GM12878 (cell line): ENCODE measurements around the gene SKP2. TPM values are rescaled to one million over a fixed set of nuclear protein-coding genes. Genes with fewer than 3 reads are reported as not detected.

Source experiments
- ATAC-seq: fragments of 200-7000 bp; cut with Tn5 transposase; 3 replicates; pipeline ENCODE4 v1.9.1; 2020; ENCODE audit warnings: mild to moderate bottlenecking, moderate library complexity
- BruUV-seq: library from RNA; stranded (reverse); fragments of 400-500 nt; replicated peaks from 2 replicates; lab custom pipeline; 2021; lab: Mats Ljungman, UMichigan
- CTCF ChIA-PET: fragments of 300-600 bp; sonication (Branson Sonifier 250); formaldehyde crosslinking; extraction: SDS; loops from one replicate; lab custom pipeline; 2021; ENCODE audit warnings: inconsistent platforms; lab: Yijun Ruan, JAX
- POLR2A ChIA-PET: fragments of 350-600 bp; formaldehyde crosslinking; extraction: SDS; loops from one replicate; lab custom pipeline; 2021; ENCODE audit warnings: inconsistent platforms; lab: Charles Lee
- RAD21 ChIA-PET: fragments of 300-600 bp; sonication (Branson Sonifier 250); formaldehyde crosslinking; loops from one replicate; lab custom pipeline; 2023; ENCODE audit warnings: antibody characterized with exemption; ENCODE audit not compliant: unreplicated experiment; lab: Charles Lee
- SMC1A ChIA-PET: fragments of 300-600 bp; sonication (Branson Sonifier 250); formaldehyde crosslinking; loops from one replicate; lab custom pipeline; 2023; ENCODE audit not compliant: unreplicated experiment, uncharacterized antibody; lab: Charles Lee
- DNase-seq: peaks from one replicate; pipeline ENCODE4 v3.0.0-alpha.2; 2011; ENCODE audit warnings: low read depth, low spot score
- FAIRE-seq: peaks from 3 replicates; lab custom pipeline; 2011; peaks lifted over from hg19 to GRCh38; lab: Jason Lieb, UNC
- H2AFZ ChIP-seq: 2 replicates; pipeline ENCODE4 v1.6.0; 2011; ENCODE audit warnings: low read depth, low read length, control low read depth; ENCODE audit not compliant: control insufficient read depth
- H3K27ac ChIP-seq: 2 replicates; pipeline ENCODE4 v1.5.1; 2011; ENCODE audit warnings: control low read depth; ENCODE audit not compliant: control insufficient read depth, insufficient read depth
- H3K27me3 ChIP-seq, 2 experiments: replicated peaks in 1 of 2; 2 replicates each; pipeline versions ENCODE4 v1.6.0 to v1.6.1; 2011; ENCODE audit warnings: low read length in 1 of 2; ENCODE audit not compliant: control insufficient read depth in 2 of 2, insufficient read depth in 2 of 2
- H3K36me3 ChIP-seq, 2 experiments: 2 replicates each; pipeline ENCODE4 v1.5.1; 2011; ENCODE audit warnings: low read length in 1 of 2; ENCODE audit not compliant: control insufficient read depth in 2 of 2, insufficient read depth in 2 of 2
- H3K4me1 ChIP-seq: 2 replicates; pipeline ENCODE4 v1.6.1; 2011; ENCODE audit warnings: mild to moderate bottlenecking, low read length, moderate library complexity, mixed read lengths; ENCODE audit not compliant: control insufficient read depth, insufficient read depth
- H3K4me2 ChIP-seq: 2 replicates; pipeline ENCODE4 v1.6.0; 2011; ENCODE audit warnings: control low read depth; ENCODE audit not compliant: control insufficient read depth, insufficient read depth
- H3K4me3 ChIP-seq: fragments of 200-600 bp; sonication (generic); 2 replicates; pipeline ENCODE4 v1.5.1; 2016
- H3K79me2 ChIP-seq: 2 replicates; pipeline ENCODE4 v1.6.0; 2011; ENCODE audit warnings: low read length; ENCODE audit not compliant: control insufficient read depth, insufficient read depth
- H3K9ac ChIP-seq: 2 replicates; pipeline ENCODE4 v1.8.0; 2011; ENCODE audit warnings: low read length, control low read depth, mixed read lengths; ENCODE audit not compliant: control insufficient read depth, insufficient read depth
- H3K9me3 ChIP-seq: replicated peaks from 3 replicates; pipeline ENCODE4 v1.5.1; 2011; ENCODE audit warnings: mild to moderate bottlenecking, low read length; ENCODE audit not compliant: control insufficient read depth, insufficient read depth
- H4K20me1 ChIP-seq: 2 replicates; pipeline ENCODE4 v1.6.0; 2011; ENCODE audit not compliant: control insufficient read depth, insufficient read depth
- BHLHE40 ChIP-seq, 2 experiments: fragments of 450-650 bp in 1 of 2; IDR thresholded peaks; 2 replicates each; pipeline ENCODE4 v1.6.1; 2011 to 2017; ENCODE audit warnings: low read depth in 2 of 2, borderline replicate concordance in 1 of 2, improper control_type of control experiment in 1 of 2, low read length in 1 of 2, mild to moderate bottlenecking in 1 of 2
- MXI1 ChIP-seq: fragments of 150-350 bp; IDR thresholded peaks from 2 replicates; pipeline ENCODE4 v1.6.1; 2011; ENCODE audit warnings: low read depth, mild to moderate bottlenecking, inconsistent platforms, low read length, improper control_type of control experiment
- NR2C1 ChIP-seq: fragments of 450-650 bp; IDR thresholded peaks from 2 replicates; pipeline ENCODE4 v1.6.1; 2017; ENCODE audit warnings: antibody characterized with exemption, mild to moderate bottlenecking, moderate library complexity
- RAD21 ChIP-seq: IDR thresholded peaks from 2 replicates; pipeline ENCODE4 v1.6.1; 2011; ENCODE audit warnings: mild to moderate bottlenecking, low read depth, low read length, moderate library complexity; ENCODE audit not compliant: insufficient read depth
- RELA ChIP-seq: fragments of 450-650 bp; IDR thresholded peaks from 2 replicates; pipeline ENCODE4 v1.8.0; 2014; ENCODE audit warnings: borderline replicate concordance; ENCODE audit not compliant: partially characterized antibody
- SMARCA5 ChIP-seq: fragments of 450-650 bp; IDR thresholded peaks from 2 replicates; pipeline ENCODE4 v1.6.1; 2017; ENCODE audit warnings: mild to moderate bottlenecking
- YY1 ChIP-seq: IDR thresholded peaks from 2 replicates; pipeline ENCODE4 v1.6.1; 2011; ENCODE audit warnings: low read depth, mild to moderate bottlenecking, low read length
- ZBTB40 ChIP-seq: fragments of 450-650 bp; IDR thresholded peaks from 2 replicates; pipeline ENCODE4 v1.6.1; 2016; ENCODE audit warnings: mild to moderate bottlenecking, moderate library complexity, borderline replicate concordance
- WGBS: methylation state at CpG from one replicate; pipeline ENCODE4 v1.1.6; 2016; ENCODE audit warnings: low lambda C conversion rate; ENCODE audit not compliant: insufficient replicate concordance, insufficient coverage; ENCODE audit errors: missing lambda C conversion rate; 5-methylcytosine and 5-hydroxymethylcytosine counted together
- in situ Hi-C: fragments of 300-500 bp; cut with MboI; formaldehyde crosslinking; loops from 9 replicates; pipeline ENCODE4 v1.14.3; 2018; ENCODE audit warnings: mixed read lengths
- intact Hi-C: fragments of 100-400 bp; cut with micrococcal nuclease; formaldehyde crosslinking; loops from one replicate; pipeline ENCODE4 v1.14.2; 2022; ENCODE audit not compliant: unreplicated experiment
- polyA plus RNA-seq, 11 experiments: library from polyadenylated mRNA; depleted of rRNA in 4 of 11; unstranded in 6 of 11; stranded (reverse) in 5 of 11; fragments of >200 nt; fragmentation: Nextera tagmentation in 4 of 11; fragmentation: Illumina TruSeq in 1 of 11; extraction: Ambion mirVana in 4 of 11; extraction: Trizol in 1 of 11; gene quantifications; 1 replicate in 1 of 11; 2 replicates in 10 of 11; pipeline versions ENCODE4 v1.2.1 to v1.2.3, GENCODE V29; 2011 to 2016; ENCODE audit warnings: inconsistent platforms in 2 of 11, missing spikeins in 2 of 11, low read depth in 1 of 11
- total RNA-seq, 4 experiments: library from RNA; depleted of rRNA in 3 of 4; stranded (reverse); fragments of >200 nt in 3 of 4; fragmentation: Illumina TruSeq in 1 of 4; extraction: Trizol in 1 of 4; gene quantifications; 2 replicates each; pipeline versions ENCODE4 v1.2.1 to v1.2.3, GENCODE V29; 2013 to 2021

The SKP2 gene
- total and polyA plus RNA-seq, 10 of the 15 experiments (the other 5 are each of a cell fraction or from before 2014, with no cell fraction given), result 13.9 to 50.8 (median 36.9) TPM

- intact Hi-C loops (no loop called here), in situ Hi-C loops (loop anchor here (10.0 kb wide), 1 partner anchor 63 kb away; no protein-coding TSS in a partner anchor)
- Histone ChIP-seq H3K4me2 (no peak overlapping the region), H3K27me3 (no peaks in the 10 kb centered on the region), H3K79me2 (peaks cover 3% of the 10 kb centered on the region), H2AFZ (no peak overlapping the region), H4K20me1 (no peaks in the 10 kb centered on the region), H3K9me3 (no peaks in the 10 kb centered on the region; the same call in 2 of the 3 replicates), H3K4me3 (no peak overlapping the region), H3K4me1 (0 out of 2 replicates have a peak, but pooled peaks cover 4% of the 10 kb centered on the region), H3K9ac (no peak overlapping the region), H3K36me3 (peaks cover 2 to 17% of the 10 kb centered on the region in 2 experiments), H3K27ac (no peak overlapping the region)
- RAD21 ChIA-PET, result no interaction called here
- TF ChIP-seq NR2C1, result no peak
- TF ChIP-seq BHLHE40 (IDR thresholded peaks at IDR 0.05; ENCODE audit: borderline replicate concordance in 1 of 2, low read depth in 2 of 2, low read length in 1 of 2), result no peak
- TF ChIP-seq YY1, result no peak
- no peak for FAIRE-seq
- SMC1A ChIA-PET, result no interaction called here
- POLR2A ChIA-PET, result interaction anchor here (0.6 to 1.2 kb wide), 3 partner anchors 9 to 11 kb away, joined by 3 to 4 read pairs (median 3); no protein-coding TSS in a partner anchor
- 97% methylated on average over 4 of the region's 4 CpGs for WGBS
- DNase-seq, result no peak
- CTCF ChIA-PET, result interaction anchor here (1.3 to 1.6 kb wide), 2 partner anchors 11 to 17 kb away, joined by 3 to 4 read pairs; no protein-coding TSS in a partner anchor
- no TSS peak for BruUV-seq
- no peak for ATAC-seq
Observed at GRCh38 chr5:36161361-36161760, 9.4 kb downstream of the SKP2 start.

DNA sequence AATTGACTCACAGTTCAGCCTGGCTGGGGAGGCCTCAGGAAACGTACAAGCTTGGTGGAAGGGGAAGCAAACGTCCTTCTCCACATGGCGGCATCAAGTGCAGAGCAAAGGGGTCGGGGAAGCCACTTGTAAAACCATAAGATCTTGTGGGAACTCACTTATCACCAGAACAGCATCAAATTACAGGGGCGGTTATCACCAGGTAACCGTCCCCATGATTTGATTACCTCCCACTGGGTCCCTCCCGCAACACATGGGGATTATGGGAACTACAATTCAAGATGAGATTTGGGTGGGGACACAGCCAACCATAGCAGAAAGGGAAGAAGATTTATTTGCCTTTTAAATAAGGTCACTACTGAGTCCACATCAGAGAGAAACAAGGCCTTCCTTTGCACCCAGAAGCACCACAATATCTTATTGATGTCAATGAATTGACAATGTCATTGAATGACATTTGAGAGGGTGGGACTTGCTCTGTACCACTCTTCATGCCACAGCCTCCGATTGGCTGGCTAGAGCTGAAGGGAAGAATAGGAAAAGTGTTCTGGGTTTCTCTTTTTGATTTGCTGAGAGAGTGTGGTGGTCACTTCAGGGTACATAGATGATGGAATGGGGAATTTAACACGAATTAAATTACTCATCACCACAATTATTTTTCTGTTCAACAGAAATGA is 11.0 kb downstream of the SKP2 start:
- Histone ChIP-seq H3K9ac (no peak overlapping the region), H4K20me1 (no peaks in the 10 kb centered on the region), H3K79me2 (peaks cover 1% of the 10 kb centered on the region), H3K4me3 (no peak overlapping the region), H3K4me1 (0 out of 2 replicates have a peak, but pooled peaks cover 3% of the 10 kb centered on the region), H2AFZ (no peak overlapping the region), H3K27me3 (no peaks in the 10 kb centered on the region), H3K4me2 (no peak overlapping the region), H3K27ac (no peak overlapping the region), H3K9me3 (no peaks in the 10 kb centered on the region; the same call in 2 of the 3 replicates), H3K36me3 (peaks cover 5 to 17% of the 10 kb centered on the region in 2 experiments)
- CTCF ChIA-PET, result interaction anchor here (1.6 kb wide), 1 partner anchor 15 kb away, joined by 3 read pairs; no protein-coding TSS in a partner anchor
- ATAC-seq (no peak), DNase-seq (no peak), FAIRE-seq (no peak)
- in situ Hi-C loops (loop anchor here (10.0 kb wide), 1 partner anchor 62 kb away; no protein-coding TSS in a partner anchor), intact Hi-C loops (no loop called here)
- RAD21 ChIA-PET, result no interaction called here
- POLR2A ChIA-PET, result interaction anchor here (1.4 kb wide), 1 partner anchor 11 kb away, joined by 3 read pairs; the partner anchor contains the start of genes LMBRD2 and SKP2
- SMC1A ChIA-PET, result interaction anchor here (0.8 kb wide), 1 partner anchor 17 kb away, joined by 4 read pairs; no protein-coding TSS in a partner anchor
- WGBS, result 95% methylated on average over 9 of the region's 9 CpGs
- no TSS peak for BruUV-seq
- TF ChIP-seq RAD21, result no peak
- TF ChIP-seq SMARCA5, result no peak
- no peak for TF ChIP-seq ZBTB40
- no peak for TF ChIP-seq RELA
- no peak for TF ChIP-seq MXI1
